Renal cortex interstitium (tissue), 11 donors: ENCODE measurements around the gene TRAF5. TPM values are rescaled to one million over a fixed set of nuclear protein-coding genes. Genes with fewer than 3 reads are reported as not detected.
"Not testable (repeated sequence)": the region's sequence is repeated elsewhere in the genome, so short reads cannot be mapped to it uniquely, and the experiment has no call there.

ENCODE experiments used
- DNase-seq, 11 donors: peaks; one replicate each; pipeline ENCODE4 v3.0.0-alpha.2; 2013; ENCODE audit warnings: low read depth in 9 of 11, low spot score in 4 of 11; ENCODE audit errors: extremely low read depth in 1 of 11
- polyA plus RNA-seq, 3 donors: library from polyadenylated mRNA; unstranded; fragments of 120-200 nt; gene quantifications; one replicate each; pipeline ENCODE4 v1.2.1, GENCODE V29; 2013; ENCODE audit not compliant: insufficient read length in 3 of 3

The TRAF5 gene
- polyA plus RNA-seq, 3 donors: 13.2 to 29.0 (median 18.3) TPM

- no peak for DNase-seq
Observed at GRCh38 chr1:211393203-211393602, 66.6 kb downstream of the TRAF5 start.

GRCh38 chr1:211398266-211398930, 71.8 kb downstream of the TRAF5 start:
- not testable (repeated sequence) for DNase-seq

- not testable (repeated sequence) for DNase-seq
Observed at GRCh38 chr1:211399851-211400393, 73.3 kb downstream of the TRAF5 start.

- DNase-seq: not testable (repeated sequence)
Observed at GRCh38 chr1:211401751-211402150, 75.1 kb downstream of the TRAF5 start.

GRCh38 chr1:211406086-211406485, 79.5 kb downstream of the TRAF5 start:
- not testable (repeated sequence) for DNase-seq

- not testable (repeated sequence) for DNase-seq
Observed at GRCh38 chr1:211407749-211408148, 81.1 kb downstream of the TRAF5 start.

GRCh38 chr1:211411639-211412038, 85.0 kb downstream of the TRAF5 start:
- no peak for DNase-seq

GRCh38 chr1:211415700-211416099, 89.1 kb downstream of the TRAF5 start:
- DNase-seq: no peak

GRCh38 chr1:211416246-211416627, 89.6 kb downstream of the TRAF5 start:
- DNase-seq: peak in 6 of 11 donors; percentile 16 to 22 (median 18)

- peak in 5 of 11 donors; percentile 2 to 23 (median 20) for DNase-seq
Observed at GRCh38 chr1:211416628-211417323, 90.1 kb downstream of the TRAF5 start.

GRCh38 chr1:211420389-211420788, 93.8 kb downstream of the TRAF5 start:
- no peak for DNase-seq

- no peak for DNase-seq
Observed at GRCh38 chr1:211420845-211421454, 94.3 kb downstream of the TRAF5 start.

GRCh38 chr1:211424018-211424417, 97.4 kb downstream of the TRAF5 start:
- DNase-seq: no peak

Other genes with a start within 250 kb of the TRAF5 start
- gene KCNH1, start 192.7 kb upstream of the TRAF5 start, polyA plus RNA-seq: under 1 TPM; 0.26 to 0.73 (median 0.31) TPM
- 100 to 1,000 TPM in 1 of 3 donors, 10 to 100 TPM in 2; 69.3 to 106 (median 76.8) TPM for gene RCOR3, start 67.5 kb upstream of the TRAF5 start, polyA plus RNA-seq
- under 1 TPM; 0.26 to 0.55 (median 0.30) TPM for gene RD3, start 165.3 kb downstream of the TRAF5 start, polyA plus RNA-seq